Calu3 (cell line): ENCODE results near the gene APC2. TPM values are rescaled to one million over a fixed set of nuclear protein-coding genes. Genes with fewer than 3 reads are reported as not detected.

ENCODE experiments used
- BruUV-seq: library from RNA; stranded (reverse); fragments of 400-500 nt; replicated peaks from 2 replicates; lab custom pipeline; 2021; lab: Mats Ljungman, UMichigan
- CTCF ChIA-PET: fragments of 300-600 bp; sonication (Branson Sonifier 250); formaldehyde crosslinking; loops from one replicate; lab custom pipeline; 2022; ENCODE audit warnings: antibody characterized with exemption; lab: Charles Lee
- DNase-seq: peaks from one replicate; pipeline ENCODE4 v3.0.0; 2022
- H3K27ac Mint-ChIP-seq: one replicate; pipeline ENCODE4 v1.8.0; 2022; ENCODE audit warnings: mixed read lengths; ENCODE audit not compliant: unreplicated experiment
- H3K27me3 Mint-ChIP-seq: one replicate; pipeline ENCODE4 v1.8.0; 2022; ENCODE audit warnings: mixed read lengths; ENCODE audit not compliant: unreplicated experiment
- H3K36me3 Mint-ChIP-seq: one replicate; pipeline ENCODE4 v1.8.0; 2022; ENCODE audit warnings: mild to moderate bottlenecking, moderate library complexity, mixed read lengths; ENCODE audit not compliant: insufficient read depth, unreplicated experiment
- H3K4me1 Mint-ChIP-seq: one replicate; pipeline ENCODE4 v1.8.0; 2022; ENCODE audit warnings: mild to moderate bottlenecking, low read depth, mixed read lengths; ENCODE audit not compliant: unreplicated experiment
- H3K4me3 Mint-ChIP-seq: one replicate; pipeline ENCODE4 v1.8.0; 2022; ENCODE audit warnings: mild to moderate bottlenecking, low read depth, moderate library complexity, mixed read lengths; ENCODE audit not compliant: unreplicated experiment
- H3K9me3 Mint-ChIP-seq: one replicate; pipeline ENCODE4 v1.8.0; 2022; ENCODE audit warnings: low read depth, mixed read lengths; ENCODE audit not compliant: unreplicated experiment
- CTCF ChIP-seq: fragments of 200-600 bp; IDR thresholded peaks from one replicate; pipeline ENCODE4 v1.8.0; 2022; ENCODE audit warnings: antibody characterized with exemption; ENCODE audit not compliant: unreplicated experiment
- intact Hi-C: fragments of 100-400 bp; cut with micrococcal nuclease; formaldehyde crosslinking; loops from one replicate; pipeline ENCODE4 v1.10.0; 2022; ENCODE audit not compliant: unreplicated experiment
- total RNA-seq: library from RNA; stranded (reverse); gene quantifications from 2 replicates; pipeline ENCODE4 v1.2.3, GENCODE V29; 2022

Gene APC2
- total RNA-seq, 1 experiment from 2014 or later: 0.12 TPM

- Mint-ChIP-seq H3K4me1 (peaks cover 21% of the 10 kb centered on the region), H3K27ac (no peak overlapping the region), H3K4me3 (peak overlapping the region; percentile 76), H3K36me3 (peaks cover 21% of the 10 kb centered on the region), H3K9me3 (no peaks in the 10 kb centered on the region), H3K27me3 (peaks cover 9% of the 10 kb centered on the region)
- intact Hi-C loops: no loop called here
- CTCF ChIA-PET: no interaction called here
- TSS peak; percentile 64 for BruUV-seq
- no peak for TF ChIP-seq CTCF
- DNase-seq: no peak
Observed at GRCh38 chr19:1491849-1492170, 41.9 kb downstream of the APC2 start.

GRCh38 chr19:1492474-1493006, 42.6 kb downstream of the APC2 start:
- peak; percentile 36 for DNase-seq
- Mint-ChIP-seq H3K4me1 (peaks cover 21% of the 10 kb centered on the region), H3K9me3 (no peaks in the 10 kb centered on the region), H3K27me3 (peaks cover 11% of the 10 kb centered on the region), H3K27ac (no peak overlapping the region), H3K36me3 (peaks cover 21% of the 10 kb centered on the region), H3K4me3 (peak overlapping the region; percentile 76)
- CTCF ChIA-PET: interaction anchor here (0.6 kb wide), 1 partner anchor 42 kb away, joined by 3 read pairs; no protein-coding TSS in a partner anchor
- no peak for TF ChIP-seq CTCF
- intact Hi-C loops: no loop called here
- BruUV-seq: no TSS peak

- Mint-ChIP-seq H3K27me3 (peaks cover 11% of the 10 kb centered on the region), H3K9me3 (no peaks in the 10 kb centered on the region), H3K4me3 (no peak overlapping the region), H3K27ac (no peak overlapping the region), H3K4me1 (peaks cover 21% of the 10 kb centered on the region), H3K36me3 (peaks cover 18% of the 10 kb centered on the region)
- TF ChIP-seq CTCF: no peak
- no TSS peak for BruUV-seq
- intact Hi-C loops: no loop called here
- CTCF ChIA-PET: no interaction called here
- no peak for DNase-seq
Observed at GRCh38 chr19:1494115-1494815, 44.3 kb downstream of the APC2 start.

- DNase-seq: no peak
- H3K9me3 Mint-ChIP-seq: no peaks in the 10 kb centered on the region
- H3K4me1 Mint-ChIP-seq: peaks cover 21% of the 10 kb centered on the region
- CTCF ChIA-PET: no interaction called here
- peaks cover 12% of the 10 kb centered on the region for H3K36me3 Mint-ChIP-seq
- H3K4me3 Mint-ChIP-seq: no peak overlapping the region
- BruUV-seq: no TSS peak
- H3K27ac Mint-ChIP-seq: no peak overlapping the region
- peaks cover 11% of the 10 kb centered on the region for H3K27me3 Mint-ChIP-seq
- intact Hi-C loops: no loop called here
- no peak for TF ChIP-seq CTCF
Observed at GRCh38 chr19:1495051-1495798, 45.3 kb downstream of the APC2 start.
